Uterus (tissue), 4 donors: ENCODE measurements around the gene ITGA2B. TPM values are rescaled to one million over a fixed set of nuclear protein-coding genes. Genes with fewer than 3 reads are reported as not detected.

ENCODE experiments used
- DNase-seq, 2 donors: peaks; one replicate each; pipeline ENCODE4 v3.0.0-alpha.2; 2019 to 2020
- H3K27ac ChIP-seq, 2 donors: fragments of 200-600 bp; sonication (generic); 1 replicate in 1 of 2; 2 replicates in 1 of 2; pipeline ENCODE4 v1.5.1; 2016 to 2018
- H3K27me3 ChIP-seq, 2 donors: fragments of 200-600 bp; sonication (generic); one replicate each; pipeline ENCODE4 v1.5.1; 2018 to 2019; ENCODE audit warnings: control low read depth in 1 of 2
- H3K36me3 ChIP-seq, 2 donors: fragments of 200-600 bp; sonication (generic); one replicate each; pipeline ENCODE4 v1.5.1; 2019; ENCODE audit warnings: control low read depth in 1 of 2
- H3K4me1 ChIP-seq, 2 donors: fragments of 200-600 bp; sonication (generic); one replicate each; pipeline ENCODE4 v1.5.1; 2018 to 2019; ENCODE audit warnings: control low read depth in 1 of 2
- H3K4me3 ChIP-seq, 2 donors: fragments of 200-600 bp; sonication (generic); 1 replicate in 1 of 2; 2 replicates in 1 of 2; pipeline ENCODE4 v1.5.1; 2018 to 2019; ENCODE audit warnings: mild to moderate bottlenecking in 1 of 2
- H3K9me3 ChIP-seq, 2 donors: fragments of 200-600 bp; sonication (generic); one replicate each; pipeline ENCODE4 v1.5.1; 2019; ENCODE audit warnings: control low read depth in 1 of 2
- POLR2A ChIP-seq, 2 donors: fragments of 450-650 bp; IDR thresholded peaks; one replicate each; pipeline ENCODE4 v1.6.1; 2016; ENCODE audit warnings: antibody characterized with exemption in 2 of 2, mild to moderate bottlenecking in 1 of 2, moderate library complexity in 1 of 2
- intact Hi-C: fragments of 100-400 bp; cut with DNase I; formaldehyde crosslinking; loops from one replicate; pipeline ENCODE4 v1.15.1; 2023; ENCODE audit warnings: low total_unique reads
- total RNA-seq, 4 donors: library from RNA; depleted of rRNA in 3 of 4; stranded (reverse); fragments of >200 nt in 3 of 4; gene quantifications; one replicate each; pipeline versions ENCODE4 v1.1.0 to v1.2.4, GENCODE V29; 2014 to 2023
- TF ChIP-seq, protein P1 (sequence below), 4 experiments: fragments of 200-600 bp in 2 of 4; fragments of 450-650 bp in 2 of 4; sonication (generic) in 2 of 4; IDR thresholded peaks; one replicate each; pipeline ENCODE4 v1.5.1; 2016 to 2019; ENCODE audit warnings: antibody characterized with exemption in 4 of 4, mild to moderate bottlenecking in 2 of 4, moderate library complexity in 1 of 4
- donor health status: DM: yes; HTN: yes; CAD: no.

The ITGA2B gene
- total RNA-seq, 4 donors from 2014 or later = 7.4 to 7.7 TPM; not detected in 2

GRCh38 chr17:44361292-44362260, 27.9 kb downstream of the ITGA2B start:
- H3K4me1 ChIP-seq = peaks cover 4 to 7% of the 10 kb centered on the region in 2 donors
- H3K27ac ChIP-seq = no peak overlapping the region
- TF ChIP-seq POLR2A (IDR thresholded peaks at IDR 0.05) = no peak
- TF ChIP-seq, protein P1, sequence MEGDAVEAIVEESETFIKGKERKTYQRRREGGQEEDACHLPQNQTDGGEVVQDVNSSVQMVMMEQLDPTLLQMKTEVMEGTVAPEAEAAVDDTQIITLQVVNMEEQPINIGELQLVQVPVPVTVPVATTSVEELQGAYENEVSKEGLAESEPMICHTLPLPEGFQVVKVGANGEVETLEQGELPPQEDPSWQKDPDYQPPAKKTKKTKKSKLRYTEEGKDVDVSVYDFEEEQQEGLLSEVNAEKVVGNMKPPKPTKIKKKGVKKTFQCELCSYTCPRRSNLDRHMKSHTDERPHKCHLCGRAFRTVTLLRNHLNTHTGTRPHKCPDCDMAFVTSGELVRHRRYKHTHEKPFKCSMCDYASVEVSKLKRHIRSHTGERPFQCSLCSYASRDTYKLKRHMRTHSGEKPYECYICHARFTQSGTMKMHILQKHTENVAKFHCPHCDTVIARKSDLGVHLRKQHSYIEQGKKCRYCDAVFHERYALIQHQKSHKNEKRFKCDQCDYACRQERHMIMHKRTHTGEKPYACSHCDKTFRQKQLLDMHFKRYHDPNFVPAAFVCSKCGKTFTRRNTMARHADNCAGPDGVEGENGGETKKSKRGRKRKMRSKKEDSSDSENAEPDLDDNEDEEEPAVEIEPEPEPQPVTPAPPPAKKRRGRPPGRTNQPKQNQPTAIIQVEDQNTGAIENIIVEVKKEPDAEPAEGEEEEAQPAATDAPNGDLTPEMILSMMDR (IDR thresholded peaks at IDR 0.05) = no peak
- H3K36me3 ChIP-seq = no peaks in the 10 kb centered on the region
- DNase-seq = peak in 1 of 2 donors; percentile 22
- no peak overlapping the region for H3K4me3 ChIP-seq
- H3K9me3 ChIP-seq = no peaks in the 10 kb centered on the region
- intact Hi-C loops = no loop called here
- no peaks in the 10 kb centered on the region for H3K27me3 ChIP-seq

DNA sequence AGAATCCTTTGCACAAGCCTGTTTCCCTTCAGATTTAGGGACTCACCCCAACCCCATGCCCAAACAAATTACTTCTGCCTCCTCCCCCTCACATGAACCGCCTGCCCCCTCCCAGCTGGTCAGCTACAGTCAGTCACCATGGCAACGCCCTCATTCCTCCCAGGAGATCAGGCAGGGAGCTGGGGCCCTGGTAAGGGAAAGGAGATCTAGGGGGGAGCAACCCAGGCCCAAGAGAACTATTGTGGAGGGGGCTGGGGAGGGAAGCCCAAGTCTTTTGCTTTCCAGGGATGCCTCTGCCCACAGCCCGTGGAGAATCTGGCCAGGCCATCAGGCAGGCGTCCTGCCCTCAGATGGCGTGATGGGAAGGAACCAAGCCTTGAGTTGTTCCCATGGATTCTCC, 28.6 kb downstream of the ITGA2B start:
- intact Hi-C loops = no loop called here
- H3K27ac ChIP-seq = no peak overlapping the region
- H3K9me3 ChIP-seq = no peaks in the 10 kb centered on the region
- H3K4me3 ChIP-seq = no peak overlapping the region
- TF ChIP-seq POLR2A (IDR thresholded peaks at IDR 0.05) = no peak
- TF ChIP-seq, protein P1 (IDR thresholded peaks at IDR 0.05) = no peak
- no peaks in the 10 kb centered on the region for H3K27me3 ChIP-seq
- DNase-seq = peak; percentile 73 to 76
- no peaks in the 10 kb centered on the region for H3K36me3 ChIP-seq
- H3K4me1 ChIP-seq = peaks cover 4 to 7% of the 10 kb centered on the region in 2 donors

- peaks cover 4 to 7% of the 10 kb centered on the region in 2 donors for H3K4me1 ChIP-seq
- TF ChIP-seq, protein P1 (IDR thresholded peaks at IDR 0.05) = no peak
- no peak for TF ChIP-seq POLR2A (IDR thresholded peaks at IDR 0.05)
- H3K27me3 ChIP-seq = no peaks in the 10 kb centered on the region
- no peak overlapping the region for H3K27ac ChIP-seq
- no peak for DNase-seq
- H3K36me3 ChIP-seq = no peaks in the 10 kb centered on the region
- intact Hi-C loops = no loop called here
- H3K4me3 ChIP-seq = no peak overlapping the region
- H3K9me3 ChIP-seq = no peaks in the 10 kb centered on the region
Observed at GRCh38 chr17:44360144-44360533, 29.3 kb downstream of the ITGA2B start.

- no peak for DNase-seq
- no peak for TF ChIP-seq POLR2A (IDR thresholded peaks at IDR 0.05)
- TF ChIP-seq, protein P1 (IDR thresholded peaks at IDR 0.05) = no peak
- no peak overlapping the region for H3K4me3 ChIP-seq
Observed at GRCh38 chr17:44359458-44360143, 29.8 kb downstream of the ITGA2B start.

GRCh38 chr17:44359006-44359405, 30.4 kb downstream of the ITGA2B start:
- TF ChIP-seq, protein P1 (IDR thresholded peaks at IDR 0.05) = no peak
- no peak for TF ChIP-seq POLR2A (IDR thresholded peaks at IDR 0.05)
- H3K9me3 ChIP-seq = no peaks in the 10 kb centered on the region
- H3K27me3 ChIP-seq = no peaks in the 10 kb centered on the region
- no peak overlapping the region for H3K27ac ChIP-seq
- H3K4me1 ChIP-seq = peaks cover 4 to 7% of the 10 kb centered on the region in 2 donors
- no peak overlapping the region for H3K4me3 ChIP-seq
- H3K36me3 ChIP-seq = no peaks in the 10 kb centered on the region
- DNase-seq = no peak
- intact Hi-C loops = no loop called here

More at GRCh38 chr17:44359458-44360143, 29.8 kb downstream of the ITGA2B start:
- H3K36me3 ChIP-seq = no peaks in the 10 kb centered on the region
- H3K4me1 ChIP-seq = peaks cover 4 to 7% of the 10 kb centered on the region in 2 donors
- H3K27ac ChIP-seq = no peak overlapping the region
- no peaks in the 10 kb centered on the region for H3K27me3 ChIP-seq
- intact Hi-C loops = no loop called here
- no peaks in the 10 kb centered on the region for H3K9me3 ChIP-seq
